ENCODE measurements around the gene SNTG2. TPM values are rescaled to one million over a fixed set of nuclear protein-coding genes. Genes with fewer than 3 reads are reported as not detected.

The SNTG2 gene
- total and polyA plus RNA-seq, 2 of the 13 experiments (the other 11 are each of a cell fraction or from before 2014, with no cell fraction given), result not detected

- Histone ChIP-seq H3K9ac (ENCODE audit: insufficient read depth, low read depth, low read length) (no peak overlapping the region), H3K4me3 (replicated peaks in 1 of 3; ENCODE audit: insufficient read depth in 1 of 3, low read depth in 2 of 3, low read length in 3 of 3) (no peak overlapping the region), H3K27me3 (ENCODE audit: control insufficient read depth in 1 of 2, insufficient read depth in 2 of 2, low read length in 2 of 2) (peaks cover 3 to 34% of the 10 kb centered on the region in 2 experiments), H4K20me1 (ENCODE audit: insufficient read depth, low read length) (peaks cover 2% of the 10 kb centered on the region; the same call in 1 of the 2 replicates), H3K4me1 (ENCODE audit: insufficient read depth, low read length) (no peaks in the 10 kb centered on the region), H3K27ac (ENCODE audit: extremely low read length, insufficient read depth, low read length) (no peak overlapping the region), H3K79me2 (ENCODE audit: insufficient read depth, low read length) (no peaks in the 10 kb centered on the region), H3K36me3 (replicated peaks in 1 of 2; ENCODE audit: control insufficient read depth in 1 of 2, insufficient read depth in 2 of 2, low read length in 2 of 2) (no peaks in the 10 kb centered on the region), H3K4me2 (ENCODE audit: low read depth, low read length) (no peak overlapping the region), H3K9me3 (ENCODE audit: low read length) (no peaks in the 10 kb centered on the region), H2AFZ (ENCODE audit: low read length) (no peak overlapping the region)
- DNase-seq (ENCODE audit: low spot score) (no peak), ATAC-seq (no peak), FAIRE-seq (no peak)
- intact Hi-C loops (cut with micrococcal nuclease; ENCODE audit: unreplicated experiment) (no loop called here), in situ Hi-C loops (cut with HindIII; ENCODE audit: extremely low pct_ligation_motif_present, low pct_unique_long_range_greater_than_20kb) (no loop called here)
- CTCF ChIA-PET (ENCODE audit: low intra/inter-chr PET ratio, low total read pairs), result no interaction called here
- POLR2A ChIA-PET, result no interaction called here
- BruUV-seq (replicated peaks), result no TSS peak
- TF ChIP-seq MNT (IDR thresholded peaks at IDR 0.05), result peak; percentile 87
- no peak for TF ChIP-seq ZBTB14 (CRISPR knock-in tag; IDR thresholded peaks at IDR 0.05)
- no peak for TF ChIP-seq ZNF275 (CRISPR knock-in tag; IDR thresholded peaks at IDR 0.05; ENCODE audit: borderline replicate concordance)
- 11% methylated on average over 4 of the region's 4 CpGs for WGBS (ENCODE audit: low lambda C conversion rate)
Observed at GRCh38 chr2:981759-982158, 31.1 kb downstream of the SNTG2 start.
